Measurements from ENCODE around the gene AUTS2.

The AUTS2 gene

GRCh38 chr7:70069977-70070376 is 471.7 kb downstream of the AUTS2 start:
- DNase-seq (ENCODE audit: low read depth) = no peak

- DNase-seq (ENCODE audit: low read depth) = no peak
Measured at GRCh38 chr7:70071766-70072165, 473.5 kb downstream of the AUTS2 start.

- no peak for DNase-seq (ENCODE audit: low read depth)
Measured at GRCh38 chr7:70072220-70072619, 473.9 kb downstream of the AUTS2 start.

- DNase-seq (ENCODE audit: low read depth) = no peak
Measured at GRCh38 chr7:70076325-70076724, 478.1 kb downstream of the AUTS2 start.

- no peak for DNase-seq (ENCODE audit: low read depth)
Measured at GRCh38 chr7:70082099-70082611, 483.9 kb downstream of the AUTS2 start.

- DNase-seq (ENCODE audit: low read depth) = no peak
Measured at GRCh38 chr7:70091362-70091761, 493.1 kb downstream of the AUTS2 start.

- DNase-seq (ENCODE audit: low read depth) = no peak
Measured at GRCh38 chr7:70092314-70093204, 494.3 kb downstream of the AUTS2 start.

GRCh38 chr7:70093205-70093904 is 495.1 kb downstream of the AUTS2 start:
- DNase-seq (ENCODE audit: low read depth) = no peak

GRCh38 chr7:70094831-70095230 is 496.6 kb downstream of the AUTS2 start:
- DNase-seq (ENCODE audit: low read depth) = no peak

- DNase-seq (ENCODE audit: low read depth) = no peak
Measured at GRCh38 chr7:70097645-70098044, 499.4 kb downstream of the AUTS2 start.

GRCh38 chr7:70098133-70098561 is 499.9 kb downstream of the AUTS2 start:
- DNase-seq (ENCODE audit: low read depth) = no peak

GRCh38 chr7:70098905-70099672 is 500.8 kb downstream of the AUTS2 start:
- no peak for DNase-seq (ENCODE audit: low read depth)

- DNase-seq (ENCODE audit: low read depth) = no peak
Measured at GRCh38 chr7:70104243-70104642, 506.0 kb downstream of the AUTS2 start.

- no peak for DNase-seq (ENCODE audit: low read depth)
Measured at GRCh38 chr7:70113078-70113477, 514.8 kb downstream of the AUTS2 start.

GRCh38 chr7:70113536-70113935 is 515.3 kb downstream of the AUTS2 start:
- DNase-seq (ENCODE audit: low read depth) = no peak

GRCh38 chr7:70114806-70115205 is 516.5 kb downstream of the AUTS2 start:
- DNase-seq (ENCODE audit: low read depth) = no peak

GRCh38 chr7:70116244-70116643 is 518.0 kb downstream of the AUTS2 start:
- DNase-seq (ENCODE audit: low read depth) = no peak

GRCh38 chr7:70116867-70117266 is 518.6 kb downstream of the AUTS2 start:
- no peak for DNase-seq (ENCODE audit: low read depth)

- no peak for DNase-seq (ENCODE audit: low read depth)
Measured at GRCh38 chr7:70120851-70121250, 522.6 kb downstream of the AUTS2 start.

GRCh38 chr7:70131817-70132216 is 533.5 kb downstream of the AUTS2 start:
- DNase-seq (ENCODE audit: low read depth) = no peak

GRCh38 chr7:70132226-70132851 is 534.1 kb downstream of the AUTS2 start:
- no peak for DNase-seq (ENCODE audit: low read depth)

All from stimulated activated CD8-positive, alpha-beta memory T cell treated with anti-CD3 and anti-CD28 coated beads, Interleukin-15, amount 100 ng/mL, for 24 hours (primary cell).